GM23248 (cell line): ENCODE results near the gene MAPK8. TPM values are rescaled to one million over a fixed set of nuclear protein-coding genes. Genes with fewer than 3 reads are reported as not detected.
A peak's percentile ranks its signal among the peaks of the same experiment; 100 is the strongest.

Source experiments
- DNase-seq: peaks from one replicate; pipeline ENCODE4 v3.0.0-alpha.2; 2015
- H2AFZ ChIP-seq: fragments of 200-600 bp; sonication (generic); 2 replicates; pipeline ENCODE4 v1.6.1; 2016; ENCODE audit warnings: antibody characterized with exemption
- H3F3A ChIP-seq: fragments of 200-600 bp; sonication (generic); 2 replicates; pipeline ENCODE4 v1.6.1; 2016; ENCODE audit warnings: mild to moderate bottlenecking, antibody characterized with exemption, mixed run types; ENCODE audit not compliant: insufficient read depth
- H3K27ac ChIP-seq: fragments of 200-600 bp; sonication (generic); 2 replicates; pipeline ENCODE4 v1.5.1; 2016; ENCODE audit warnings: mild to moderate bottlenecking
- H3K27me3 ChIP-seq: fragments of 200-600 bp; sonication (generic); replicated peaks from 2 replicates; pipeline ENCODE4 v1.6.1; 2016; ENCODE audit warnings: mild to moderate bottlenecking; ENCODE audit not compliant: insufficient read depth
- H3K36me3 ChIP-seq: fragments of 200-600 bp; sonication (generic); 2 replicates; pipeline ENCODE4 v1.6.1; 2016; ENCODE audit warnings: low read depth, mild to moderate bottlenecking
- H3K4me1 ChIP-seq: fragments of 200-600 bp; sonication (generic); 2 replicates; pipeline ENCODE4 v1.6.1; 2016; ENCODE audit warnings: mild to moderate bottlenecking; ENCODE audit not compliant: insufficient read depth
- H3K4me2 ChIP-seq: fragments of 200-600 bp; sonication (generic); one replicate; pipeline ENCODE4 v1.6.1; 2016; ENCODE audit warnings: mild to moderate bottlenecking; ENCODE audit not compliant: unreplicated experiment
- H3K4me3 ChIP-seq: fragments of 200-600 bp; sonication (generic); 2 replicates; pipeline ENCODE4 v1.5.1; 2016; ENCODE audit warnings: mild to moderate bottlenecking
- H3K79me2 ChIP-seq: fragments of 200-600 bp; sonication (generic); 2 replicates; pipeline ENCODE4 v1.6.1; 2016; ENCODE audit warnings: mild to moderate bottlenecking; ENCODE audit not compliant: insufficient read depth
- H3K9ac ChIP-seq: fragments of 200-600 bp; sonication (generic); 2 replicates; pipeline ENCODE4 v1.6.1; 2016; ENCODE audit warnings: mild to moderate bottlenecking
- H3K9me2 ChIP-seq: fragments of 200-600 bp; sonication (generic); 2 replicates; pipeline ENCODE4 v1.6.1; 2016; ENCODE audit warnings: mixed run types, mild to moderate bottlenecking, moderate library complexity; ENCODE audit not compliant: insufficient read depth
- H3K9me3 ChIP-seq: fragments of 200-600 bp; sonication (generic); one replicate; pipeline ENCODE4 v1.6.1; 2017; ENCODE audit warnings: low read depth
- H4K20me1 ChIP-seq: fragments of 200-600 bp; sonication (generic); 2 replicates; pipeline ENCODE4 v1.6.0; 2016; ENCODE audit not compliant: insufficient read depth
- EZH2 ChIP-seq: fragments of 200-600 bp; sonication (generic); IDR thresholded peaks from 2 replicates; pipeline ENCODE4 v1.6.1; 2018; ENCODE audit warnings: antibody characterized with exemption, mild to moderate bottlenecking; ENCODE audit not compliant: insufficient read depth, poor library complexity, severe bottlenecking
- EZH2phosphoT487 ChIP-seq: fragments of 200-600 bp; sonication (generic); IDR thresholded peaks from 2 replicates; pipeline ENCODE4 v1.6.1; 2018; ENCODE audit warnings: antibody characterized with exemption, moderate library complexity, mild to moderate bottlenecking, low read depth; ENCODE audit not compliant: insufficient read depth
- WGBS, 2 experiments: methylation state at CpG; one replicate each; pipeline ENCODE4 v1.1.6; 2015 to 2017; ENCODE audit warnings: low lambda C conversion rate in 2 of 2, low coverage in 1 of 2; ENCODE audit errors: missing lambda C conversion rate in 2 of 2; 5-methylcytosine and 5-hydroxymethylcytosine counted together
- in situ Hi-C: fragments of 300-500 bp; cut with MboI; formaldehyde crosslinking; loops from 2 replicates; pipeline ENCODE4 v1.15.0; 2020
- polyA plus RNA-seq: library from polyadenylated mRNA; unstranded; fragments of >200 nt; fragmentation: Nextera tagmentation; extraction: Ambion mirVana; gene quantifications from 2 replicates; pipeline ENCODE4 v1.2.1, GENCODE V29; 2016
- total RNA-seq: library from RNA; depleted of rRNA; stranded (reverse); fragments of >200 nt; shearing (Covaris generic); gene quantifications from 2 replicates; pipeline ENCODE4 v1.2.3, GENCODE V29; 2014

The MAPK8 gene
- total and polyA plus RNA-seq, 2 experiments from 2014 or later = 44.4 to 78.7 TPM

DNA sequence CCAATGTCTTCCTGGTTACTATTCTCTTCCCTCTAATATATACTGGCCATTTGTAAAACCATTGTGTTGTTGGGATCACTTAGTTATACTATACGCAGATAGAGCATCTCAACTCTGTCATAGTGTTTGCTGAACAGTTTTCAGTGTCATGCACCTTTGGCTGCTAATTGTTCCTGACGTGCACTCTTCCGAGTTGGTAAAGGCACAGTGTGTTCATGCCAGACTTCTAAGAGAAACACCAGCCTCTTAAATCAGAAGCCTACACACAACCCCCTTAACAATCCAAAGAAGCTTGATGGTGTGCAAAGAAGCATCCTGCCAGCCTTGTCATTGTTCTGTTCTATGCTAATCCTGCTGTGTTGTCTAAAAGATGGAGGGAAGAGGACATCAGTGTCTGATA, 131.1 kb downstream of the MAPK8 start:
- in situ Hi-C loops = no loop called here
- WGBS, 2 experiments = 99 to 100% methylated on average over 3 of the region's 3 CpGs
- Histone ChIP-seq H3K9ac (no peak overlapping the region), H3K36me3 (no peaks in the 10 kb centered on the region), H3K4me2 (no peak overlapping the region), H3K27me3 (no peaks in the 10 kb centered on the region), H3K9me2 (no peaks in the 10 kb centered on the region), H3K4me1 (peaks cover 23% of the 10 kb centered on the region), H3F3A (peaks cover 56% of the 10 kb centered on the region), H3K4me3 (no peak overlapping the region), H3K27ac (no peak overlapping the region), H2AFZ (no peak overlapping the region), H4K20me1 (no peaks in the 10 kb centered on the region), H3K79me2 (no peaks in the 10 kb centered on the region), H3K9me3 (no peaks in the 10 kb centered on the region)
- DNase-seq = no peak
- TF ChIP-seq EZH2phosphoT487 (no peak), EZH2 (no peak)

DNA sequence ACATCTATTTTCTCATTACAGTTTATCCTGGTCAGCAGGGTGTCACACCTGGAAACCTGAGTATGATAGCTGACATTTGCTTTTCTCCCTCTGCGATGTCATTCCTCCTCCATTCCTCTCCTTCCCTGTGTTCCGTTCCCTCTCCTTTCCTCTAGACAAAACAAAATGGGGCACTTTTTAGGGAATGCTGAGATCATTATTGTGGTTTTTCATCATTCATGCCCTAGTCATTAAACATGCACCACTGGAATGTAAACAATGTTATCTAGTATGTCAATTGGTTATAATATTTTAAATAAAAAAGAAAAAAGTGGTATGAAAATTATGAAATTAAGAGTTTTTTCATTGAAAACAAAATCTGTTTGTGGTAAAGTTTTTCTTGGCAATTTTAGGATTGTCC, 132.6 kb downstream of the MAPK8 start:
- Histone ChIP-seq H3K27ac (0 out of 2 replicates have a peak overlapping the region, but pooled peaks have one; percentile 4), H3F3A (peaks cover 56% of the 10 kb centered on the region), H3K79me2 (no peaks in the 10 kb centered on the region), H3K9ac (no peak overlapping the region), H4K20me1 (no peaks in the 10 kb centered on the region), H3K9me2 (no peaks in the 10 kb centered on the region), H3K4me3 (no peak overlapping the region), H3K9me3 (no peaks in the 10 kb centered on the region), H2AFZ (no peak overlapping the region), H3K36me3 (no peaks in the 10 kb centered on the region), H3K27me3 (no peaks in the 10 kb centered on the region), H3K4me1 (peaks cover 23% of the 10 kb centered on the region), H3K4me2 (peak overlapping the region; percentile 57)
- WGBS, 2 experiments = 48 to 53% methylated on average over 2 of the region's 2 CpGs
- in situ Hi-C loops = no loop called here
- TF ChIP-seq EZH2 (no peak), EZH2phosphoT487 (peak; percentile 83)
- DNase-seq = peak; percentile 79

DNA sequence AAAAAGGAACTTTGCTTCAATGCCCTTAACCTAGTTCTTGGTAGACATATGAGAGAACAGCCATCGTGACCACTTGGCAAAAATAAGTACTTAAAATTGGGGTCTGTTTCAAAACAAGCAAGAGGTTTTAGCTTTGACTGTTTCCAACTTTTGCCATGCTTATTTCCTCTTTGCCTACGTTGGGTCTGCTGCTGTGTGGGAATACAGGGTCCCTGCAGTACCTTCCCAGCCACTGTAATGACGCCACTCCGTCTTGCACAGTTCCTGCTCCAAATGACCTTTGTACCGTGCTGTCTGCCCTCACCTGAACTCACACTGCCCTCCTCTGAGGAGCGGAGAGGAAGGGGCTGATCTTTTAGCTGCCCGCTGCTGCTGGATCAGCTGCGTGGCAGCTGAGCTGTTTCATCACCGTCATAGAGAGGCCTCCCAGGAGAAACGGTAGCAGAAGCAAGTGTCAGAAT, 133.1 kb downstream of the MAPK8 start:
- Histone ChIP-seq H3K9me2 (no peaks in the 10 kb centered on the region), H3K9me3 (no peaks in the 10 kb centered on the region), H3K79me2 (no peaks in the 10 kb centered on the region), H4K20me1 (no peaks in the 10 kb centered on the region), H3K4me1 (peaks cover 23% of the 10 kb centered on the region), H3K9ac (no peak overlapping the region), H3K27me3 (no peaks in the 10 kb centered on the region), H3F3A (peaks cover 53% of the 10 kb centered on the region), H3K27ac (no peak overlapping the region), H2AFZ (no peak overlapping the region), H3K4me3 (no peak overlapping the region), H3K36me3 (0 out of 2 replicates have a peak, but pooled peaks cover under 1% of the 10 kb centered on the region), H3K4me2 (peak overlapping the region; percentile 57)
- DNase-seq = peak; percentile 31
- 62 to 69% methylated on average over 10 of the region's 10 CpGs for WGBS, 2 experiments
- in situ Hi-C loops = no loop called here
- TF ChIP-seq EZH2phosphoT487 (no peak), EZH2 (no peak)

DNA sequence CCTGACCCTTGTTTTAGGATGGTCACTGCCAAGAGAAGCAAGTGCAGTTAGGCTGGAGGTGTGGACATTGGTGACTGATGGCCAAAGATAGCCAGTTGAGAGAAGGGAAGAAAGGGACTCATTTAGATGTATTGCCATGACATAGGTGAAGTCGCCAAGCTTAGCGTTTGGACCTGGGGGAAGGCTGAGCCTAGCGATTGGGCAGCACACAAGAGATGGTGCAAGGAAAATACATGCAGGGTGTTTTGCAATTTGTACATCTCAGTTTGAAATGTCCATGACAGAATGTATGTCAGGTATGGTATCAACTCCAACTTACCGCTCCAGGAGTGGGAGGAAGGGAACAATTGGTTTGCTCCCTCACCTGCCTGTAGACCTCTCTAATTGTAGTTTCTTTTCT, 134.3 kb downstream of the MAPK8 start:
- H3F3A ChIP-seq = peaks cover 49% of the 10 kb centered on the region
- H4K20me1 ChIP-seq = no peaks in the 10 kb centered on the region
- TF ChIP-seq EZH2phosphoT487 = no peak
- TF ChIP-seq EZH2 = no peak
- H3K9me3 ChIP-seq = no peaks in the 10 kb centered on the region
- H3K4me1 ChIP-seq = peaks cover 23% of the 10 kb centered on the region
- 94 to 99% methylated on average over 4 of the region's 4 CpGs for WGBS, 2 experiments
- H3K27ac ChIP-seq = no peak overlapping the region
- 0 out of 2 replicates have a peak, but pooled peaks cover 5% of the 10 kb centered on the region for H3K36me3 ChIP-seq
- in situ Hi-C loops = no loop called here
- no peaks in the 10 kb centered on the region for H3K79me2 ChIP-seq
- H3K9me2 ChIP-seq = no peaks in the 10 kb centered on the region
- H2AFZ ChIP-seq = no peak overlapping the region
- DNase-seq = no peak
- no peaks in the 10 kb centered on the region for H3K27me3 ChIP-seq
- H3K9ac ChIP-seq = no peak overlapping the region
- H3K4me2 ChIP-seq = no peak overlapping the region
- no peak overlapping the region for H3K4me3 ChIP-seq
